Skeletal muscle tissue (tissue), 4 donors: Measurements from ENCODE around the gene VOPP1. TPM values are rescaled to one million over a fixed set of nuclear protein-coding genes. Genes with fewer than 3 reads are reported as not detected.
"Not testable (repeated sequence)": the region's sequence is repeated elsewhere in the genome, so short reads cannot be mapped to it uniquely, and the experiment has no call there.

Experiments
- H3K27ac ChIP-seq: one replicate; pipeline ENCODE4 v1.7.0; 2013; ENCODE audit warnings: mild to moderate bottlenecking, low read depth, low read length, inconsistent platforms
- H3K27me3 ChIP-seq, 3 donors: one replicate each; pipeline ENCODE4 v1.7.0; 2013; ENCODE audit warnings: low read length in 3 of 3; ENCODE audit not compliant: control insufficient read depth in 3 of 3, insufficient read depth in 3 of 3
- H3K36me3 ChIP-seq, 3 donors: one replicate each; pipeline ENCODE4 v1.7.0; 2013; ENCODE audit warnings: low read length in 3 of 3; ENCODE audit not compliant: control insufficient read depth in 3 of 3, insufficient read depth in 3 of 3
- H3K4me1 ChIP-seq, 3 donors: one replicate each; pipeline ENCODE4 v1.7.0; 2013; ENCODE audit warnings: low read length in 3 of 3, mild to moderate bottlenecking in 3 of 3; ENCODE audit not compliant: control insufficient read depth in 3 of 3, insufficient read depth in 3 of 3
- H3K4me3 ChIP-seq, 3 donors: one replicate each; pipeline ENCODE4 v1.7.0; 2013; ENCODE audit warnings: low read length in 3 of 3
- H3K9ac ChIP-seq, 3 donors: one replicate each; pipeline ENCODE4 v1.7.0; 2013; ENCODE audit warnings: low read length in 3 of 3, mild to moderate bottlenecking in 3 of 3, moderate library complexity in 2 of 3, low read depth in 1 of 3
- H3K9me3 ChIP-seq, 3 donors: one replicate each; pipeline ENCODE4 v1.7.0; 2013; ENCODE audit warnings: low read length in 3 of 3; ENCODE audit not compliant: control insufficient read depth in 3 of 3
- total RNA-seq: library from RNA; depleted of rRNA; stranded (reverse); fragments of >200 nt; gene quantifications from one replicate; pipeline ENCODE4 v1.2.3, GENCODE V29; 2014
- donor health status: Osteomylitis.

VOPP1 gene, protein sequence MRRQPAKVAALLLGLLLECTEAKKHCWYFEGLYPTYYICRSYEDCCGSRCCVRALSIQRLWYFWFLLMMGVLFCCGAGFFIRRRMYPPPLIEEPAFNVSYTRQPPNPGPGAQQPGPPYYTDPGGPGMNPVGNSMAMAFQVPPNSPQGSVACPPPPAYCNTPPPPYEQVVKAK
- total RNA-seq = 23.5 TPM

DNA sequence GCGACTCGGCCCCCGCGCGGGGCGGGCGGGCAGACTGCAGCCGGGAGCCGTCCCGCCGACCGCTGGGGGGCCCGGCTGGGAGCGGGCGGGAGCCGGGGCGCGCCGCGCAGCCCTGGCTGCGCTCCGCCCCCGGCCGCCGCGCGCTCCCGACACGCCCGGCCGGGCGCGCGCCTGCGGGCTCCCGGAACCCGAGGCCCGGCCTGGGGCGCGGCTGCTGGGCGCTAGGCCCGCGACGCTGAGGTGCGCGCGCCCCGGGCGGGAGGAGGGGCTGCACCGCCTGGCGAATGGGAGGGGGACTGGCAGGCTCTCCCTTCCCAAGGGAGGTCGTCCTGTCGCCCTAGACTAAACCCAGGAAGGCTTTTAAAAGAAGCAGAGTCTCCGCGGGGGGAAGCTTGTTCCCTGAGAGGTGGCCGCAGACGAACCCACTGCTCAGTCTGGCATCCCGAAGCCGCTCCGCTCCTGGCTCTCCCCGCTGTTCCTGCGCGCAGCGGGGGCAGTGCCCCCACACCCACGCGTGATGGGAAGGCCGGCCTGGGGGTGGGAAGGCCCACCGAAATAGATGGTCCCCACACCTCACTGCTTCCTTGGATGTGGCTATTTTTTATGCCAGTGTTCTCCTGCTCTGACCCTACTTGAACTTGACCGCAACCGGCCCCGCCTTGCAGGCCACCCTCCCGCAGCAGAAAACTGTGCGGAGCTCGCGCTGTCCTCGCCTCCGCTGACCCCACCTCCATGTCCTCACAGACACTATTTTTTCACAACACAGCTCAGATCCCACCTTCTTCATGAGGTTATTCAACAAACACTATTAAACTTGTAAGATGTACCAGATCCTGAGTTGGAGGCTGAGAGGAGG is at the start of gene VOPP1:
Gene VOPP1 (minus strand): TSS at position 125 of the 856 bp plus-strand sequence. CDS start 178 bp downstream, outside the sequence.
- H3K9me3 ChIP-seq = no peaks in the 10 kb centered on the region
- H3K36me3 ChIP-seq = no peaks in the 10 kb centered on the region
- H3K4me1 ChIP-seq = peaks cover 42 to 47% (median 43%) of the 10 kb centered on the region in 3 donors
- H3K27me3 ChIP-seq = no peaks in the 10 kb centered on the region
- H3K27ac ChIP-seq = peak within 1 kb of the TSS; percentile 91
- H3K9ac ChIP-seq = peak within 1 kb of the TSS; percentile 88 to 92 (median 89)
- peak within 1 kb of the TSS; percentile 81 to 87 (median 87) for H3K4me3 ChIP-seq

GRCh38 chr7:55618913-55619312 is 46.6 kb upstream of the VOPP1 start:
- H3K27ac ChIP-seq = no peak overlapping the region
- no peaks in the 10 kb centered on the region for H3K36me3 ChIP-seq
- no peak overlapping the region for H3K9ac ChIP-seq
- H3K9me3 ChIP-seq = no peaks in the 10 kb centered on the region
- no peaks in the 10 kb centered on the region for H3K27me3 ChIP-seq
- no peaks in the 10 kb centered on the region for H3K4me1 ChIP-seq
- no peak overlapping the region for H3K4me3 ChIP-seq

DNA sequence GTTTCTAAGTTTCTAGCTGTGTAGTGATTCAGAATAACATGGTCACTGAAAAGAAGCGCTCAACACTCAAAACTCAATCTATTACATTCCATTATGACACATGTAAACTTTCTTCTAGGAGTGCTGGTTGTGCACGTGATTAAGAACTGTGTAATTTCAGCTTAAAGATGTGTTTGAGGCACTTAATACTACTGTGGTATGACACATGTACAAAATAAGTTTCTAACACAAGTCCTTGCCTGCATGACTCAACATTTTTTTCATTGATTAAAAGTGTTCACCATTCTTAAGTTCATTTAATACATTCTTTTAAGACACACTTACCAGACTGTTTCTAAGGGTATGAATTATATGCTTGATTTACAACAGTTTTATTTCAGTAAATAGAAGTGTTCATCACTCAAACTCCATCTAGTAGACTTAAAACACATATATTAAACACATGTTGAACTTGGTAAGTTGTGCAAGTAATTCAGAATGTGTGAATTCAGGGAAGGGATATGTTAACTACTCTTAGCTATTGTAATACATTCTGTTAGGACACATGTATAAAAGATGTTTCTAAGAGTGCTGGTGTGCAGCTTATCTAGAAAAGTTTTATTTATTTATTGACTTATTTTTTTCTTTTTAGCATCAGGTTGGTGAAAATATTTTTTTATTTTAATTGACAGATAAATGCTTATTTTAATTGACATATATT is 42.2 kb upstream of the VOPP1 start:
- not testable (repeated sequence) for H3K9ac ChIP-seq, H3K27ac ChIP-seq, H3K36me3 ChIP-seq, H3K9me3 ChIP-seq, H3K27me3 ChIP-seq, H3K4me3 ChIP-seq, H3K4me1 ChIP-seq

- not testable (repeated sequence) for H3K27ac ChIP-seq, H3K9ac ChIP-seq, H3K4me3 ChIP-seq, H3K4me1 ChIP-seq, H3K27me3 ChIP-seq, H3K9me3 ChIP-seq, H3K36me3 ChIP-seq
Observed at GRCh38 chr7:55609726-55610125, 37.4 kb upstream of the VOPP1 start.

DNA sequence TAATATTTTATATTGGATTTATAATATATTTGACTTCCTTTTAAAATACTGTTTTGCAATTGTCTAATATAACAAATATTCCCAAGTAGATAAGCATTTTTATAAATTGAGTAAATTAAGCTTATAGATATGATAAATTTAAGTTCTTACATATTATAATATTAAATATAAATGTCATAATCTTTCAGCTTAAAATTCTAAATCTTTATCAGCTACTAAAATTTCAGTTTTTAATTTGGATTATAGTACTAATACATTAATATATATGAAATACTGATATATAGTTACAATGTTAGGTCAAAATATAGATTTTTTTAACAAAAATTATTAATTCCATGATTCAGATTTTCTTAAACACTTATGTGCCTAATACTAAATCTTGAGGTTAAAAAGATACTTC is 33.4 kb upstream of the VOPP1 start:
- not testable (repeated sequence) for H3K36me3 ChIP-seq, H3K9me3 ChIP-seq, H3K4me1 ChIP-seq, H3K27me3 ChIP-seq, H3K9ac ChIP-seq, H3K4me3 ChIP-seq, H3K27ac ChIP-seq

DNA sequence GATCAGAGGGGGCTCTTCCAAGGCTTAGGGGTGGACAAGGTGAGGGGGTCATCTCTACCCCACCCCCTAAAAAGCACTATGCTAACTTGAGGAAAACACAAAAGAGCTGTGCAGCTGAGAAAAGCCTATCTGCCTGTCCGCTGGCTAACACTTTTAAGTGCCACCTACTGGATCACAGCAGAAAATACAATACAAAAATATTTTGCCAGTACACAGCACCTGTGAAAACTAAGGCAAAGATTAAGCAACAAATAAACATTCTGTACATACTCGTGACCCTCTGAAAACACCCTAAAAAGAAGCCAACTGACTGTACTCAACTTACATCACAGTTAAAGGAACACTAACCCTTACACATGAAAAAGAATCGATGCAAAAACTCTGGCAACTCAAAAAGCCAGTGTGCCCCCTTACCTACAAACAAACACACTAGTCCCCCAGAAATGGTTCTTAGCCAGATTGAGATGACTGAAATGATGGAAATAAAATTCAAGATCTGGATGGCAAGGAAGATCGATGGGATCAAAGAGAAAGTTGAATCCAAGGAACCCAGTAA is 25.7 kb upstream of the VOPP1 start:
- H3K9me3 ChIP-seq, H3K4me3 ChIP-seq, H3K27ac ChIP-seq, H3K36me3 ChIP-seq, H3K27me3 ChIP-seq, H3K9ac ChIP-seq: not testable (repeated sequence)
- peaks cover 6 to 13% (median 11%) of the 10 kb centered on the region in 3 donors for H3K4me1 ChIP-seq

- H3K9ac ChIP-seq, H3K9me3 ChIP-seq, H3K4me3 ChIP-seq, H3K27ac ChIP-seq, H3K27me3 ChIP-seq, H3K36me3 ChIP-seq: not testable (repeated sequence)
- peaks cover 7 to 18% (median 17%) of the 10 kb centered on the region in 3 donors for H3K4me1 ChIP-seq
Observed at GRCh38 chr7:55597214-55597739, 25.0 kb upstream of the VOPP1 start.

GRCh38 chr7:55595511-55595910 is 23.2 kb upstream of the VOPP1 start:
- Histone ChIP-seq H3K27ac (no peak overlapping the region), H3K9me3 (no peaks in the 10 kb centered on the region), H3K9ac (no peak overlapping the region), H3K36me3 (no peaks in the 10 kb centered on the region), H3K4me1 (peaks cover 7 to 19% (median 17%) of the 10 kb centered on the region in 3 donors), H3K27me3 (no peaks in the 10 kb centered on the region), H3K4me3 (no peak overlapping the region)

DNA sequence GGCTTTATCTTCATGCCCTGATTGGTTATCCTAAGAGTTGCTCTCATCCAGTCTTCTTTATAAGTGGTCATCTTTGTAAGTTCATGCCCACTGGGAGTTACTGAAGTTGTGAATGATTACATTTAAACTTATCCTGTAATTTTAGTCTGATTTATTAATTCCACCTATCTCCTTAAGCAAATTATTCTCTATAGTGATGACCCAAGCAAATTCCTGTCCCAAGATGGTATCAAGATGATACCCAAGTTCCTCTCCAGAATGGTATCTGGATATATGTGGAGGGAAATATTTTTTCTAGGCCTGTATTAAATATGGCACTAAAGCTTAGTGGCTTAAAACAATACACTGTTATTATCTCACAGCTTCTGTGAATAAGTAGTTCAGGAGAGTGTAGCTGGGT is 22.6 kb upstream of the VOPP1 start:
- H3K27ac ChIP-seq = no peak overlapping the region
- H3K27me3 ChIP-seq = no peaks in the 10 kb centered on the region
- H3K9me3 ChIP-seq = no peaks in the 10 kb centered on the region
- H3K36me3 ChIP-seq = no peaks in the 10 kb centered on the region
- H3K4me3 ChIP-seq = no peak overlapping the region
- H3K9ac ChIP-seq = no peak overlapping the region
- peaks cover 7 to 19% (median 17%) of the 10 kb centered on the region in 3 donors for H3K4me1 ChIP-seq
